ENCODE measurements around the gene MTFR1L. TPM values are rescaled to one million over a fixed set of nuclear protein-coding genes. Genes with fewer than 3 reads are reported as not detected.

MTFR1L gene
- total RNA-seq, 1 donor from 2014 or later: 46.3 TPM

DNA sequence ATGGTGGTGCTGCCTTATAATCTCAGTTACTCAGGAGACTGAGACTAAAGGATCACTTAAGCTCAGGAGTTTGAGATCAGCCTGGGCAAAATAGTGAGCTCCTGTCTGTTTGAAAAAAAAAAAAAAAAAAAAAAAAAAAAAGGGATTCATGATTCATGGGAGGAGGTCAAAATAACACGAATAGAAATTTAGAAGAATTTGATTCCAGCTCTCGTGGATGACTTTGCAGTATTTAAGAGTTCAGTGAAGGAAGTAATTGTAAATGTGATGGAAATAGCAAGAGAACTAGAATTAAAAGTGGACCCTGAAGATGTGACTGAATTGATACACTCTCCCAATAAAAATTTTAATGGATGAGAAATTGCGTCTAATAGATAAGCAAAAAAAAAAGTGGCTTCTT lies 23.7 kb downstream of the MTFR1L start:
- TF ChIP-seq, protein P1, sequence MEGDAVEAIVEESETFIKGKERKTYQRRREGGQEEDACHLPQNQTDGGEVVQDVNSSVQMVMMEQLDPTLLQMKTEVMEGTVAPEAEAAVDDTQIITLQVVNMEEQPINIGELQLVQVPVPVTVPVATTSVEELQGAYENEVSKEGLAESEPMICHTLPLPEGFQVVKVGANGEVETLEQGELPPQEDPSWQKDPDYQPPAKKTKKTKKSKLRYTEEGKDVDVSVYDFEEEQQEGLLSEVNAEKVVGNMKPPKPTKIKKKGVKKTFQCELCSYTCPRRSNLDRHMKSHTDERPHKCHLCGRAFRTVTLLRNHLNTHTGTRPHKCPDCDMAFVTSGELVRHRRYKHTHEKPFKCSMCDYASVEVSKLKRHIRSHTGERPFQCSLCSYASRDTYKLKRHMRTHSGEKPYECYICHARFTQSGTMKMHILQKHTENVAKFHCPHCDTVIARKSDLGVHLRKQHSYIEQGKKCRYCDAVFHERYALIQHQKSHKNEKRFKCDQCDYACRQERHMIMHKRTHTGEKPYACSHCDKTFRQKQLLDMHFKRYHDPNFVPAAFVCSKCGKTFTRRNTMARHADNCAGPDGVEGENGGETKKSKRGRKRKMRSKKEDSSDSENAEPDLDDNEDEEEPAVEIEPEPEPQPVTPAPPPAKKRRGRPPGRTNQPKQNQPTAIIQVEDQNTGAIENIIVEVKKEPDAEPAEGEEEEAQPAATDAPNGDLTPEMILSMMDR (IDR thresholded peaks at IDR 0.05; ENCODE audit: insufficient read depth, low read length, poor library complexity, severe bottlenecking): no peak
- H3K27me3 ChIP-seq (ENCODE audit: control insufficient read depth, insufficient read depth, low read length): no peaks in the 10 kb centered on the region
- no peak for DNase-seq (ENCODE audit: low read depth)
- no peaks in the 10 kb centered on the region for H3K36me3 ChIP-seq (ENCODE audit: control insufficient read depth, insufficient read depth, low read length)
- no peak overlapping the region for H3K4me3 ChIP-seq (ENCODE audit: low read depth, low read length)

DNA sequence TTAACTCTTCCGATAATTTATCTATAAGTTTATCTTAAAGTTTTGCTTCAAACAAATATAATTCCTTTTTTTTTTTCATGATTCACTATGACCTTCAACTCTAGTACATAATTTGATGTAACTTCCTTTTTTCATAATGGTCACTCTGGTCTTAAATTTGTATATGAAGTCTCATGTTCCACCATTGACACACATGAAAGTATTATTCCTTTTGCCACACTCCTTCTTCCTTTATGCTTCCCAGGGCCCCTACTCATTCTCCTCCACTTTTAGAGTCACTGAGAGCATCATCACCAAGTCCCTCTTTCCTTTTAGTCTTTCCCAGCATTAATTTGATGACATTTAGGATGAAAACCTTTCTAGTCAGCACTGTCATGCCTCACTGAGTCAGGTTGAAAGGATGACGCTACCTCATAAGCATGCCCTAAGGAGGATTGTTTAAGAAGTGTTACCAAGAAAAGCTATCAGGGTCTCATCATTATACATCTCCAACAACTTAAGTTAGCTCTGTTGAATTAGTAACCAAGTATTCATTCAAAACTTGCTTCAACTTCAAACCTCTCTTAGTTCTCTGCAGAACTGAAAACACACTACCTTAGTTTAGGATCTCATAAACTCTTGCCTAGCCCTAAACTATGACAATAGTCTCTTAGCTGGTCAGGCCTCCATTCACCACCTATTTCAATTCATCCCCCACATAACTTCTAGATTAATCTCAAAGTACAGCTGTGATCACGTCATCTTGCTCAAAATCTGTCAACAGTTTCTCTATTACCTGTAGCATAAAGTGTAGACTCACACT lies 25.0 kb downstream of the MTFR1L start:
- Histone ChIP-seq H3K4me3 (ENCODE audit: low read depth, low read length) (no peak overlapping the region), H3K36me3 (ENCODE audit: control insufficient read depth, insufficient read depth, low read length) (no peaks in the 10 kb centered on the region), H3K27me3 (ENCODE audit: control insufficient read depth, insufficient read depth, low read length) (no peaks in the 10 kb centered on the region)
- TF ChIP-seq, protein P1 (IDR thresholded peaks at IDR 0.05; ENCODE audit: insufficient read depth, low read length, poor library complexity, severe bottlenecking): no peak
- peak; percentile 63 for DNase-seq (ENCODE audit: low read depth)

DNA sequence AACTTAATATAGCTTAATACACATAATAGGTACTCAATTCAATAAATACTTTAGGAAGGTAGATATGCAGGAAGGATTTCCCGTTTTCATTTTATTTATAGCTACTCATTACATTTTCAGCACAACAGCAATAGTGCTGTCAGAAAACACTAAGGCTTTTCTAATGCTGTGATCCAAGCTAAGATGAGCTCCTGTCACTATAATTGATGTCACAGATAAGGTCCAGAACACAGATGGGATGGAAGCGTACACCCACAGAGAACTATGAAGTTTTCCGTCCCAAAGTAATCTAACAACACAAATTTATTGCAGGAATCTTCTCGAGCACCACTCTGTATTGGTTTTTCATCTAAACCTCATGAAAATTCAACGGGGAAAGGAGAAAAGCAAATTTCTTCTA lies 25.9 kb downstream of the MTFR1L start:
- H3K36me3 ChIP-seq (ENCODE audit: control insufficient read depth, insufficient read depth, low read length): no peaks in the 10 kb centered on the region
- no peak overlapping the region for H3K4me3 ChIP-seq (ENCODE audit: low read depth, low read length)
- TF ChIP-seq, protein P1 (IDR thresholded peaks at IDR 0.05; ENCODE audit: insufficient read depth, low read length, poor library complexity, severe bottlenecking): no peak
- DNase-seq (ENCODE audit: low read depth): no peak
- H3K27me3 ChIP-seq (ENCODE audit: control insufficient read depth, insufficient read depth, low read length): no peaks in the 10 kb centered on the region

DNA sequence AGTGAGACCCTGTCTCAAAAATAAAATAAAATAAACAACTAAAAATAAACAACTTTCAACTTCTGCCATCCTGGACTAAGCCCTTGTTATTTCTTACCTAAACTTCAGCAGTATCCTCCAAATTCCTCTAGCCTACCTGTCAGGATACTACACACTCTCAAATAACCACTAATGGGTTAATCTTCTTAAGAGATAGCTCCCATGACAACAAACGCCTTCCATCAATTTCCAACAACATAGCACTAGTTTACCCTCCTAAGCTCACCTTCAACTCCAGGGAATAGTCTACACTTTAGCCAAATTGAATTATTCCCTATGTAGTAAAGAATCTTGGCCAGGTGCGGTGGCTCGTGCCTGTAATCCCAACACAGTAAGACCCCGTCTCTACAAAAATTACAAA lies 28.2 kb downstream of the MTFR1L start:
- DNase-seq (ENCODE audit: low read depth): no peak
- TF ChIP-seq, protein P1 (IDR thresholded peaks at IDR 0.05; ENCODE audit: insufficient read depth, low read length, poor library complexity, severe bottlenecking): no peak
- no peaks in the 10 kb centered on the region for H3K36me3 ChIP-seq (ENCODE audit: control insufficient read depth, insufficient read depth, low read length)
- H3K4me3 ChIP-seq (ENCODE audit: low read depth, low read length): no peak overlapping the region
- H3K27me3 ChIP-seq (ENCODE audit: control insufficient read depth, insufficient read depth, low read length): no peaks in the 10 kb centered on the region

DNA sequence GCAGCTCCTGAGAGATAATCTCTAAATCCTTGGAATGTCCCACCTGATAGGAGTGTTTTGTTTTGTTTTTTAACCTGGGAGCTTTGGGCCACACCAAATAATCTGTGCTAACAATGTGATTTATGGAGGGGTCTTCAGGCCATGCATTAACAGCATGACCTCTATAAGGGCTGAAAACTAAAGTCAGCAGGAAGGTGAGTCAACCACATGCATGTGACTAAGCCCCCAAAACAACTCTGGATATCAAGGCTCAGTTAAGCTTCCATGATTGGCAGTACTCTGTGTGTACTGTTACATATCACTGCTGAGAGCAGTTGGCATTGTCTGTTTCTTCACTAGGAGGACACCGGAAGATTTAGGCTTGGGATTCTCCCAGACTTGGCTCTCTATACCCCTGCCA lies 28.8 kb downstream of the MTFR1L start:
- TF ChIP-seq, protein P1 (IDR thresholded peaks at IDR 0.05; ENCODE audit: insufficient read depth, low read length, poor library complexity, severe bottlenecking): no peak
- Histone ChIP-seq H3K36me3 (ENCODE audit: control insufficient read depth, insufficient read depth, low read length) (no peaks in the 10 kb centered on the region), H3K4me3 (ENCODE audit: low read depth, low read length) (no peak overlapping the region), H3K27me3 (ENCODE audit: control insufficient read depth, insufficient read depth, low read length) (no peaks in the 10 kb centered on the region)
- no peak for DNase-seq (ENCODE audit: low read depth)

DNA sequence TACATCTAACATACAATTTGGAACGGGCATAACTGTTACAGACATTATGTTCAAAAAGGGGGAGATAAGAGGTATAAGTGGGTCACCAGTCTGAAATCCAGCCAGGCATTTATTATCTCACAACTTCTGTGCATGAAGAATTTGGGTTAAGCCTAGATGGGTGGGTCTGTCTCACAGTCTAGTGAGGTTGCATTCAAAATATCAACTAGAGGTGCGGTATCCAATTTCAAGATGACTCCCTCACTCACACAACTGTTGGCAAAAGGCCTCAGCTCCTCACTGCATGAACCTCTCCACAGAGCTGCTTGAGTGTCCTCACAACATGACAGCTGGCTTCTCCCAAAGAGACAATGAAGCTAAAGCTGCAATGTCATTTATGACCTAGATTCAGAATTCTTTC lies 34.8 kb downstream of the MTFR1L start:
- no peaks in the 10 kb centered on the region for H3K36me3 ChIP-seq (ENCODE audit: control insufficient read depth, insufficient read depth, low read length)

More for the DNA sequence above, 34.8 kb downstream of the MTFR1L start:
- Histone ChIP-seq H3K4me3 (ENCODE audit: low read depth, low read length) (no peak overlapping the region), H3K27me3 (ENCODE audit: control insufficient read depth, insufficient read depth, low read length) (no peaks in the 10 kb centered on the region)
- TF ChIP-seq, protein P1 (IDR thresholded peaks at IDR 0.05; ENCODE audit: insufficient read depth, low read length, poor library complexity, severe bottlenecking): no peak
- no peak for DNase-seq (ENCODE audit: low read depth)

Data from kidney epithelial cell (primary cell).